DND-41 (cell line): ENCODE data around the gene ARHGAP26.

Source experiments
- EZH2 ChIP-seq: IDR thresholded peaks from 3 replicates; pipeline ENCODE4 v1.6.1; 2012; ENCODE audit warnings: borderline replicate concordance, low read depth, mild to moderate bottlenecking, moderate library complexity, low read length, inconsistent platforms; ENCODE audit not compliant: severe bottlenecking
- TF ChIP-seq, protein P1 (sequence below): IDR thresholded peaks from 2 replicates; pipeline ENCODE4 v1.5.1; 2012; ENCODE audit warnings: borderline replicate concordance, low read length, moderate library complexity, mild to moderate bottlenecking; ENCODE audit not compliant: poor library complexity, severe bottlenecking; ENCODE audit errors: extremely low read depth

DNA sequence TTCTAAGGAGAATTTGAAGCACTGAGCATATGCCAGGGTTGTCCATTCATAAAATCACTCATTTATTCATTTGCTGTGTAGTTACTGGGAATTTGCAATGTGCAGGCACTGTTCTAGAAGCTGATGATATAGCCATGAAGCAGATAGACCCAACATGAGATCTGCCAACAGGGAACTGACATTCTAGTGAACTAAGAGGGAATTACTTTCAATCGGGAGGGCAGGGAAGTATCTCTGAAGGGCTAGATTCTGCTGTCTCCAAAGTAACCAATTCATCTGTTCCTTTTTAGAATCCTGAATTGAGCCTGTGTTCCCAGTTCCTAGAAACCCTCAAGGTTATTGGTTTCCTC lies 11.4 kb upstream of the ARHGAP26 start:
- TF ChIP-seq, protein P1, sequence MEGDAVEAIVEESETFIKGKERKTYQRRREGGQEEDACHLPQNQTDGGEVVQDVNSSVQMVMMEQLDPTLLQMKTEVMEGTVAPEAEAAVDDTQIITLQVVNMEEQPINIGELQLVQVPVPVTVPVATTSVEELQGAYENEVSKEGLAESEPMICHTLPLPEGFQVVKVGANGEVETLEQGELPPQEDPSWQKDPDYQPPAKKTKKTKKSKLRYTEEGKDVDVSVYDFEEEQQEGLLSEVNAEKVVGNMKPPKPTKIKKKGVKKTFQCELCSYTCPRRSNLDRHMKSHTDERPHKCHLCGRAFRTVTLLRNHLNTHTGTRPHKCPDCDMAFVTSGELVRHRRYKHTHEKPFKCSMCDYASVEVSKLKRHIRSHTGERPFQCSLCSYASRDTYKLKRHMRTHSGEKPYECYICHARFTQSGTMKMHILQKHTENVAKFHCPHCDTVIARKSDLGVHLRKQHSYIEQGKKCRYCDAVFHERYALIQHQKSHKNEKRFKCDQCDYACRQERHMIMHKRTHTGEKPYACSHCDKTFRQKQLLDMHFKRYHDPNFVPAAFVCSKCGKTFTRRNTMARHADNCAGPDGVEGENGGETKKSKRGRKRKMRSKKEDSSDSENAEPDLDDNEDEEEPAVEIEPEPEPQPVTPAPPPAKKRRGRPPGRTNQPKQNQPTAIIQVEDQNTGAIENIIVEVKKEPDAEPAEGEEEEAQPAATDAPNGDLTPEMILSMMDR = no peak
- no peak for TF ChIP-seq EZH2
